ENCODE measurements around the gene HSPB6. TPM values are rescaled to one million over a fixed set of nuclear protein-coding genes. Genes with fewer than 3 reads are reported as not detected.
A peak's percentile ranks its signal among the peaks of the same experiment; 100 is the strongest.

Gene HSPB6
- total RNA-seq, 1 donor from 2014 or later, result 7.0 TPM

DNA sequence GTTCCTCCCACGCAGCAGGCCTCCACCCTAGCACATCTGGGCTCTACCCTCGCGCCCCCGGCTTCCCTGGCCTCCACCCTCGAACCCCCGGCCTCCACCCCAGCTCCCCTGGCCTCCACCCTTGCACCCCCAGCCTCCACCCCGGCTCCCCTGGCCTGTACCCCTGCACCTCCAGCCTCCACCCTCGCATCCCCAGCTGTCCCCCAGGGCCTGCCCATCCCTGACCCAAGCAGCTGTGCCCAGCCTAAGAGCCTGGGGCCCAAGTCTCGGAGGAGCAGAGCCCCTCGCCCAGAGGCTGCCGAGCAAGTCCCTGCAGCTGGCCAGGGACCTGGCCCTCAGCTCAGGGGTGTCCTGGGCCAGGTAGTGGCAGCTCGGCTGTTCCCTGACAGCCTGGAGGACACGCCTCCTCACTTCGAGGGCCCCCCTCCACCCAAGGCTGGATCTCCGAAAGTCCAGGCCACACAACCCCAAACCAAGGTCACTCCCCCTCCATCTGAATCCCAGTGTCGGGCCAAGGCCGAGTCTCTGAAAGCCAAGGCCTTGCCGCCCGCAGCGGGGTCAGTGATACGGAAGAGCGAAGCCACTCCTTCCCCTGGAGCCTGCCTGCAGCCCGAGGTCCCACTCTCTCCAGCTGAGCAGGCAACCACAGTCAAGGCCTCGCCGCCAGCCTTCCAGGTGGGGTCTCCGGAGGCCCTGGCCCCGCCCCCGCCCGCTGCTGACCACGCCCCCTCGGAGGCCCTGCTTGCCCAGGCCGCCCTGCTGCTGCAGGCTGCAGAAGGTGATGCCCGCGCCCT lies 10.7 kb upstream of the HSPB6 start:
- peak; percentile 20 for ATAC-seq
- no peak for DNase-seq (ENCODE audit: low spot score)

DNA sequence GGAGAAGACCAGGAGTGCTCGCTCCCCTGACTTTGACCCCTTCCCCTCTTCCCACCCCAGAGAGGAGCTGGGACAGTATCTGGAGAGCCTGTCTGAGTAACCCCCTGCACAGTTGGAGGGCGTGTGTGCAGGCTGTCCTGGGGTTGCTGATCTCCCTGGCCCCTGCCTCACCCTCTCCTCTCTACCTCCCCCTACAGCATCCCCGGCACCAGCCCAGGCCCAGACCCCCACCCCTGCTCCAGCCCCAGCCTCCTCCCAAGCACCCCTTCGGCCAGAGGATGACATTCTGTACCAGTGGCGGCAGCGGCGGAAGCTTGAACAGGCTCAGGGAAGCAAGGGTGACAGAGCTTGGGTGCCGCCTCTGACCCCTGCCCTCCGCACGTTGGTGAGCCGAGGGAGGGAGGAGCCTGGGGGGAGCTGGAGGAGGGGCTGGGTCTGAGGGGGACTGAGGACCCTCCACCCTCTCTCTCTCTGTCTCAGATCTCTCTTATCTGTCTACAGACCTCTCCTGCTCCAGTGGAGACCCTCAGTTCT lies 9.8 kb upstream of the HSPB6 start:
- ATAC-seq, result no peak
- DNase-seq (ENCODE audit: low spot score), result no peak

DNA sequence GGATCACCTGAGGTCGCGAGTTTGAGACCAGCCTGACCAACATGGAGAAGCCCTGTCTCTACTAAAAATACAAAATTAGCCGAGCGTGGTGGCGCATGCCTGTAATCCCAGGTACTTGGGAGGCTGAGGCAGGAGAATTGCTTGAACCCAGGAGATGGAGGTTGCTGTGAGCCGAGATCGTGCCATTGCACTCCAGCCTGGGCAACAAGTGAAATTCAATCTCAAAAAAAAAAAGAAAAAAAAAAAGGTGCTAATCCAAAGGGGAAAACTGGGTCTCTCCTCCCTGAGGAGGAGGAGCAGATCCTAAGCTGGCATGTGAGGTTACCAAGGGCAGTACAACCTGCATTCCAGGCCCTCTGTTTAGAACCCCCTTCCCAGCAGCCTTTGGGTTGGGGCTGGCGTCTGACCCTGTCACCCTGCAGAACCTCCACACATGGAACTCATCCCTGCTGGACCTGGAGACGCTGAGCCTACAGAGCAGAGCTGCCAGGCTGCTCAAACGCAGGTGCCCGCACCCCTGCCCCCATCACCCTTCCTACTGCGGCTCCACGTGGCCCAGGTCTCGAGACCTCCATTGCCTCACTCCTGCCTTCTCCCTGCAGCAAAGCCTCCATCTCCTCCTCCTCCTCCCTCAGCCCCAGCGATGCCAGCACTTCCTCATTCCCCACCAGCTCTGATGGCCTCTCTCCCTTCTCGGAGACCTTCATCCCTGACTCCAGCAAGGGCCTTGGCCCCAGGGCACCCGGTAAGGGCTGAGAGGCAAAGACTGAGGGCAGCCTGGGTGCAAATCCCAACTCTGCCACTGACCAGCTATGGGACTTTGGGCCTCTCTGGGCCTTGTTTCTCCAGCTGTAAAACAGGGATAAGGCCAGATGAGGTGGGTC lies 7.8 kb upstream of the HSPB6 start:
- no peak for ATAC-seq
- no peak for DNase-seq (ENCODE audit: low spot score)

DNA sequence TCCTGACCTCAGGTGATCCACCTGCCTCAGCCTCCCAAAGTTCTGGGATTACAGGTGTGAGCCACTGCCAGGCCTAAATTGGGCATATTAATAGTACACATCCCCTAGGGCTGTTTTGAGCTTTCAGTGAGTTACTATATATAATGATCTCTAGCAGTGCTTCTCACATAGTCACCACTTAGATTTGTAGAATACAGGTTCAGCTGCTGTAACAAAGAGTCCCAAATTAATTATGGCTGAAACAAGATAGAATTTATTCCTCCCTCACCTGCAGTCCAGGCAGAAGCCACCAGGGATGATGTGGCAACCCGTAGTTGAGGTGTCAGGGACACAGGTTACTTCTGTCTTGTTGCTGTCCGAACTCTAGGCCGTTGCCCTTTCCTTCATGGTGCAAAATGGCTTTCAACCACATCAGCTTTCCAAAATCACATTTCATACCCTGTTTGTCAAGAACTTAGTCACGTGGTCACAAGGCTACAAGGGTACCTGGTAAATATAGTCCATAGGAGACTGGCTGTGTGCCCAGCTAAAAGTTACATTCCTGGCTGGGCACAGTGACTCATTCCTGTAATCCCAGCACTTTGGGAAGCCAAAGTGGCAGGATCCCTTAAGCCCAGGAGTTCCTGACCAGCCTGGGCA lies 4.0 kb upstream of the HSPB6 start:
- no peak for ATAC-seq
- no peak for DNase-seq (ENCODE audit: low spot score)

DNA sequence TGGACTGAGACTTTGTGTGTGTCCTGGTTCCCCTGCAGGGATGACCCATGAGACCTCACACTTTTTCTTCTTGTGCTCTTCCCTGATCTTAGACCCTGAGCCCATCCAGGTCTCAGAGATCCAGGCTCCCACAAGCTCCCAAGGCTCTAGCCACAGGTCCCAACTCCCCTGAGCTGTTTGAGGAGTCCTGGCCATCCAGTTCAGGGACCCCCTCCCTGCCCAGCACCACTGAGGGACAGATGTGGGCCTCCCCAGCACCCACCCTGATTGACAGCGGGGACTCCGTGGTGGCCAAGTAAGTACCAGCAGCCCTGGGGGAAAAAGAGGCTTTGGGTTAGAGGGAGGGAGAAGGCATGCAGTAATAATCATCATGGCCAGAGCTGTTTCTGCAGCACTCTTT lies 2.9 kb upstream of the HSPB6 start:
- no peak for DNase-seq (ENCODE audit: low spot score)
- ATAC-seq, result no peak

DNA sequence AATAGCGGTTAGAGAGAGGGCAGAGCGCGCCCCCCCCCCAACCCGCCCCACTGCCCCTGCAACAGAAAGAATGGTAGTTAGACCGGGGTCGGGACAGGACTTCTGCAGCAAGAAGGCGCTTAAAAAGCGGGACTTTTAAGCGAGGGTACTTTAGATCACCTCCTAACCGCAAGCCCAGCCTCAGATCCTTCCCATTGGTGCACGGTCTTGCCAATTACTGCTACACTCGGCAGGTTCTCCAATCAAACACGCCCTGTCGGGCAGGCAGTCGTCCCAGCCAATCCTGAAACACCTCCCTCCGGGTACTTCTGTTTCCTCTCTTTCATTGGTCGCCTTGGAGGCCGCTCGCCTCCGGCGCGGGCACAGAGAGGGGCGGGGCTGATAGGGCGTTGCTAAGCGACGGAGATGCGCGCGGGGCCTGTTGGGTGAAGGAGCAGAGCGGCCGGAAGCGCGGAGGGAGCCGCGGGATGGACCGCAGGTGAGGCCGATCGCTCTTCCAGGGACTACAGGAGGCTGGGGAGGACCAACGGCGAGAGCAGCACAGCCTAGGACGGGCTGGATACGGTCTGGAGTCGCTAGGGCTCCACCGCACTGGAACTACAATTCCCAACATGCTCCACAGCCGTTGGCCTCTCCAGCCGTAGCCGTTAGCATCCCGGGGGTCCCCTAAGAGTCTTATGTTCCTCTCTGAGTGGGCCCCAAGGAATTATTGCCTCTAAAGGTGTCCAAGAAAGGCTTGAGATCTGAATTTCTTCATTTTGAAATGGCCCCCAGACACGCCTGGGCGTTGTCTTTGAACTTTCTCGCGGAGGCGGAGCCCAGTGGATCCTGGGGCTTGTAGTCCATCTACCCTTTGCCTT lies 1.1 kb upstream of the HSPB6 start, which contains the start of gene PROSER3:
Gene PROSER3 (plus strand): TSS at position 428 of the 860 bp plus-strand sequence. CDS start 40 bp downstream, at position 468.
- DNase-seq (ENCODE audit: low spot score) (peak; percentile 99), ATAC-seq (peak; percentile 91)

DNA sequence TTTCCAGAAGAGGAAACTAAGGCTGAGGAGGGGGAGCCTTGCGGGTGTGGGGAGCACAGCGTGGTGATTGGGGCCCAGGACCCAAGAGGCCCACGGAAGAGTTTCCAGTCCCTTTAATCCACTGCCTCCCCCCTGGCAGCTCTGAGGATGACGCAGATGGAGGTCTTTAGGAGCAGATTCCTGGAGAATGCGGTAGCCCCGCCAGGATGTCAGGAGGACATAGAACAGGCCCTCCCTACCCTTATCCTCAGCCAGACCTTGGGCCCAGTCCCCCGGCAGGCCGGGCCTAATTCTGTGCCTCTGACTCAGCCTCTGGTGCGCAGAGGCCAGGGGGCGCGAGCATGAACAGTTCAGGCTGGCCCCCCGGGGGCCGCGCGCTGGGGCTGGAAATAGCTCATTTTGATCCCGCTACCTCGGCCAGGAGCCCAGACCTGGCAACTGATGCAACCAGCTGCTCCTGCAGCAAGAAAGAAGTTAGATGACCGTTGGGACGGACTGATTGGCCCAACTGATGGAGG lies 461 bp upstream of the HSPB6 start:
- ATAC-seq (peak; percentile 19), DNase-seq (ENCODE audit: low spot score) (peak; percentile 66)

DNA sequence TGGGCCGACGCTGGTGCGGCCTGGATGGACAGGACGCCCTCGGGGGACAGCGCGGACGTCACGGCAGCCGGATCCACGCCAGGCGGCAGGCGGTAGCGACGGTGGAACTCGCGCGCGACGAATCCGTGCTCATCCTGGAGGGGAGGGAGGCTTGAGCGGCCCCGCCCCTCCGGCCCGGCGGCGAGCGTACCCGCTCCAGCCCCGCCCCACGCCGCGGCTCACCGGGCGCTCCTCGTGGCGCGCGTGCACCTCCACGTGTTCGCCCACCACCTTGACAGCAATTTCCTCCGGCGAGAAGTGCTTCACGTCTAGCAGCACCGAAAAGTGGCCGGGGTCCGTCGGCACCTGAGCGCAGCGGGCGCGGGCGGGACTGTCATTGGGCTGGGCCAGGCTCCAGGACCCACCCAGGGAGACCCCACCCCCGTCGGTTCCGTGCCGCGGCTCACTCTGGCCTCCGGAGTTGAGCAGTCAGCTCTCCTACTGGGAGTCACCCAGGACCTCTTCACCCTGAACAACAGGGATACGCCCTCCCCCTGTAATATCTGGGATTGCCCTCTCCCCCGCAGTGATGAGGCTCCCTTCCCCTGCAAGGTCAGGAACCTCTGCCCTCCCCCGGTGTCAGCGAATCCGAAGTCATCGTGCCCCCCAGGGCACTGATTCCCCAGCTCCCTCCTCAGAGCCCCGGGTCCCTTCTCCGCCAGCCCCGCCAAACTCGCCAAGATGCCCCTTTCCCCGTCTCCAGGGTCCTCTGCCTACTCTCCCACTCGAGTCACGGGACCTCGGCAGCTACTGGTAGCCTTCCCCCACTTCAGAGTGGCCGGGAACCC lies 1.1 kb downstream of the HSPB6 start:
- no peak for ATAC-seq

DNA sequence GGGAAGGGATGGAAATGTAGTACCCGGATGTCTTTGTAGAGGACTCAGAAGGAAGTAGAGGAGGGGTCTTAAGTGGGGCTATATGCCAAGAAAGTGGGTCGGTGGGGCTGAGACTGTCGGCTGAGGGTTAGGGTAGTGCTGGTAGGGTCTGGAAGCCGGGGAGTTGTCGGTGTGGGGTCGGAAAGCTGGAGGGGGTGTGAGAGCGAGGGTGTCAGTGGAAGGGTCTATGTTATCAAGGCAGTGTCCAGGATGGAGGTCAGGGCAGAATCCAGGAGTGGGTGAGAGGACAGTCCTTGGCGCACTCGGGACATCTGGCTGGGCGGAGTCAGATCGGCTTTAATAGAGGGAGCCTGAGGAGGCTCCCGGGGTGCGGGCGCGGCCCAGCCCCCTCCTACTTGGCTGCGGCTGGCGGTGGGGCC lies 1.7 kb downstream of the HSPB6 start:
- DNase-seq (ENCODE audit: low spot score) (no peak), ATAC-seq (no peak)

More for the DNA sequence above, 1.1 kb downstream of the HSPB6 start:
- DNase-seq (ENCODE audit: low spot score), result peak; percentile 67

DNA sequence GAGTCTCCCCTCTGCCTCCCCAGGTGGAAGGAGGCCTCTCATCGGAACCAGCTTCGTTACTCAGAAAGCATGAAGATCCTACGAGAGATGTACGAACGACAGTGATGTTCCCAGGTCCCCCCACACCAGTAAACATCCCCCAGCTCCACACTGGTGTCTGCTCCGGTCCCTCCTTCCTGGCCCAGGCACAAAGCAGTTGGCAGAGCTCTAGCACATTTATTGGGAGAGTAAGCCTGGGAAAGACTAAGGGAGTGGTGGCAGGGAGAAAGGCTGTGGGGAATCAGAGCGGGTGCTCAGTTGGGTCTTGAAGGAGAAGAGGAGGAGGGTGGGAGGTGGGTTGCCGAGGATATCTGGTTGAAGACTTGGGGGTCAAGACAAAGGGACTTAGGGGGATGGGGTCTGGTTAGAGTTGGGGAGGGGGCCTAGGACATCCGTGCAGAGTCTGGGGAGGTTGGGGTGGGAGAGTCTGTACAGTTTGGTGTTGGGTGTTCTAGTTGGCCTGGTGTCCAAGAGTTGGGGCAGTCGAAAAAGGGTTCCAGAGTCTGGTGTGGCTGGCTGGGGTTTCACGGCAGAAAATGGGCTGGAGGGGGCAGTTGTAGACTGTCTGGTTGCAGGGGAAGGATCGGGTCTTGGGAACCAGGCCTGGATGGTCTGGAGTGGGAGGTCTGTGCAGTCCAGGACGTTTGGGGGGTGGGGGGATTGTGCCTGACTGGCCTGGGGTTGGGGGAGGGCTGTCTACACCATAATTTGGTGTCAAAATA lies 2.3 kb downstream of the HSPB6 start:
- ATAC-seq (no peak), DNase-seq (ENCODE audit: low spot score) (no peak)

DNA sequence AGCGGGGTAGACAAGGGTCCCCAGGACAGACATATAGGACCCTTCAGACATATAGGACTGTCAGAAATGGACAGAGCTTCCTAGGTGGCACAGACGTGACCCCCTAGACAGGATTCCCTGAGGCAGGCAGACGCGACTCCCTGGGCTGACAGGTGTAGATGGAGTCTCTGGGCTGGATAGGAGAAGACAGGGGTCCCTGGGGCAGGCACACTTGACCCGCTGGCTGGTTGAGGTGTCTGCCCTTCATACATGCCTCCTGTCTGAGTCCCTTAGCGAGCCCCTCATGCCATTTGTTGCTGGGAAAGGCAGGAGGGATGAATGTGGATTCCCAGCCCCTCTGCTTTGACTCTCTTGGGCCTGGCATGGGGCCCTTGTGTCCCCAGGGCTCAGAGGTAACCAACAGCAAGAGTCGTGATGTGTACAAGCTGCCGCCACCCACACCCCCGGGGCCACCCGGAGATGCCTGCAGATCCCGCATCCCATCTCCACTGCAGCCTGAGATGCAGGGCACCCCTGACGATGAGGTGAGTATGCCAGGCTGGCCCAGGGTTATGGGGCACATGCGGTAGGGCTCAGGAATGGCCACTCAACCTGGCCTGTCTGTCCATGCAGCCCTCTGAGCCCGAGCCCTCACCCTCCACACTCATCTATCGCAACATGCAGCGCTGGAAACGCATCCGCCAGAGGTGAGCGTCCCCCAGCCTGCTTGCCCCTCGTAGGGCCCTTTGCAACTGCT lies 3.0 kb downstream of the HSPB6 start:
- DNase-seq (ENCODE audit: low spot score) (no peak), ATAC-seq (no peak)

DNA sequence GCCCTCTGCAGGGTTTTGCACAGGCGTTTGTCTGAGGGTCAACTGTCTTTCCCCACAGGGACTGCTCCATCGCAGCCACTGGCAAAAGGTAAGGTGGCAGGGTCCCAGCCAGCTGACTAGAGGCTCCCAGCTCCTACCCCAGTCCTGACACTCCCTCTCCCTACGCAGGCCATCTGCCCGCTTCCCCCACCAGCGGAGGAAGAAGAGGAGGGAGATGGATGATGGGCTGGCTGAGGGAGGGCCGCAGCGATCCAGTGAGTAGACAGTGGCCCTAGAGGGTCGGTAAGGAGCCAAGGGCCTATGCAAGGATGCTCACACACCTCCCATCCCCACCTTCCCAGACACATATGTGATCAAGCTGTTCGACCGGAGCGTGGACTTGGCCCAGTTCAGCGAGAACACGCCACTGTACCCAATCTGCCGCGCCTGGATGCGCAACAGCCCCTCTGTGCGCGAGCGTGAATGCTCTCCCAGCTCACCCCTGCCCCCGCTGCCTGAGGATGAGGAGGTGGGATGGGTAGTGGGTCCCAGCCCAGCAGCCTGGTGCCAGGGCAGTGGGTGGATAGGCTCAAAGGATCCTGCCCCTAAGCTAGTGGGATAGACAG lies 4.0 kb downstream of the HSPB6 start:
- DNase-seq (ENCODE audit: low spot score), result no peak
- no peak for ATAC-seq

DNA sequence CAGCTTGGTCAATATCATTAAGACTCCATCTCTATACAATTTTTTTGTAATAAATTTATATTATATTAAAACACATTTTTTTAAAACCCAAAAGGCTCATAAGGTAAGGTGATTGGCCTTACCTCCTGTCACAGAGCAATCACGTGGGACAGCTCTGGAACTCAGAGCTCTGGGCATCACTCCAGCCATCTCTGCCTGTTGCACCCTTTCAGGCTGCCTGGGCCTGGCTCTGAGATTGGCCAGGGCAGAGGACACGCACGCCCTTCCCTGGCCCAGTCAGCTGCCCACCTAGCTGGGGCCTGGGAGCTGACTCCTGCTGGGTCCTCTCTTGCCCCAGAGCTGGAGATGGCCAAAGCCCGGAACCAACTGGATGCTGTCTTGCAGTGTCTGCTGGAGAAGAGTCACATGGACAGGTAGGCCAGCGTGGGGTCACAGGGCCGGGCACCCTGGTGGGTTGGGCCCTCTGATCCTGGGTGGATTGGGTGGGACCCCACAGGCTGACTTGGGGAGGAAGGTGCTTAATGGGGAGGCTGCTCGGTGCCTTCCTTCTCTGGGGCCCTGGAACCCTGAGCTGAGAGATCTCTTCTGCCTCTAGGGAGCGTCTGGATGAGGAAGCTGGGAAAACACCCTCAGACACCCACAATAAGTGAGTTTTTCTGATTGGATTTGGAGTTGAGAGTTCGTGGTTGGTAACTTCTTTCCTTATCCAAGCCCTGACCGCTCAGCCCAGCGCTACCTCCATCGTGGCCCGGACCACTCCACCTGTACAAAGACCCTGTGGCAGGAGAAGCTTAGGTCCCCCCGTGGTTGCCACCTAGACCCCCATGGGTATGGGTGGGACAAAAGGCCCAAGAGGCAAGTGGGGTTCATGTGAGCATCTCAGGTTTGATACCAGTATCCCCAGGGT lies 4.7 kb downstream of the HSPB6 start:
- DNase-seq (ENCODE audit: low spot score), result peak; percentile 70

DNA sequence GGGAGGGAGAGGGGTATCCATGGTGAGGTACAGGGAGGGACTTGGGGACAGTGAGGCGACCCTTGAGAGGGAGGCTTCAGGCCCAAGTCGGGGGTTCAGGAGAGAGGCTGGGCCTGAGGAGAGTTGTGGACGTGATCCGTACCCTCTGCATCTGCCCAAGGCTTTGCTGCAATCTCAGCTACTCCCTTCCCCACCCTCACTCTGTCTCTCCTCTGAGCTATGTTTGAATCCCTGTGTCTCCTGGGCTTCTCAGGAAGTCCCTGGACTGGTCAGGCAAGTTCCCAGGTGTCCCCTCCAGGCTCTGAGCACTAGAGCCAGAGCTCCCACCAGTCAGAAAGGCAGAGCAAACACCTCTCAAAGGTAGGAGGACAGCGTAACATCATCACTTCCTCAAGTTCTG lies 6.7 kb downstream of the HSPB6 start:
- no peak for DNase-seq (ENCODE audit: low spot score)
- no peak for ATAC-seq

More for the DNA sequence above, 4.7 kb downstream of the HSPB6 start:
- ATAC-seq, result peak; percentile 28

DNA sequence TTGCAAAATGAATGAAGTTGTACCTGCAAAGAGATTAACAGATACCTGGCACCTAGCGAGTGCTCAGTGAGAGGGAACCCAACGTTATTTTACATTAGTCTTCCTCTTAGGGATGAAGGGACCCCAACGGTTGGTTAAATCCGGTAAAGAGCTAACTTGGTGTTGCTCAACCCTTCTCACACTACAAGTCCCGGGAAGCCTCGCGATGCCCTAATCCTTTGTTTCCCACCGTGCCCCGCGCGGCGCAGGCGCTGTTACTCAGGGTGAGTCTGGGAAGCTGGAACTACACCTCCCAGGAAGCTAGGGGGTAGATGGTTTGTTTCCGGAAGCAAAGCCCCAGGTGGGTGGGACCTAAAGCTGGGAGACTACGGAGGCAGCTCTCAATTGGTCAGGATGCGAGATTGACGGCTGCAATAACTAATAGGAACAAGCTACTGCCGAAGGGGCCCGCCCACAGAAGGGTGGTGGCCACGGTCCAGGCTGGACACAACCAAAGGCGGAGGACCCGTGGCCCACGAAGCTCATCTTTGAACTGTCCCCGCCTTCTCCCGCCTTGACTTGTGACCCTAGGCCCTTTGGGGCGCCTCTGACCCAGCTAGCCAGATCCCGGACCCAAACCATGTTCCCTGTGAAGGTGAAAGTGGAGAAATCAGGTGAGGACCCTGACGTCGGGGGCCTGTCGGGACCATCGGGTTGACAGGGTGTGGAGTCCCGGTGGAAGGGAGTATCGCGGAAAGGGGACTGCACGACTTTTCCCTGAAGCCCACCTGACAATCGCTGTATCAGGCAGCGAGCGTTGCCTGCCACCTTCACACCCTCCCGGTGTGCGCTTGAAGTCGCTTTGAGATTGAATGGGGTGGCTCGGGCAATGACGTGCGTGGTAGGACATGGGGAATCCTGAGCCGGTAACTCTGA lies 8.5 kb downstream of the HSPB6 start, which contains the start of gene LIN37:
Gene LIN37 (plus strand): TSS at position 471 of the 915 bp plus-strand sequence. CDS start 149 bp downstream, at position 620.
- ATAC-seq, result peak; percentile 80
- DNase-seq (ENCODE audit: low spot score), result peak; percentile 100

Measured in left lobe of liver (tissue), 2 donors.